Suprapubic skin (tissue), 4 donors: ENCODE results near the gene PPP1R13B. TPM values are rescaled to one million over a fixed set of nuclear protein-coding genes. Genes with fewer than 3 reads are reported as not detected.

Experiments
- DNase-seq, 2 donors: peaks; one replicate each; pipeline ENCODE4 v3.0.0-alpha.2; 2019; ENCODE audit warnings: low spot score in 2 of 2
- H3K27ac ChIP-seq: fragments of 200-600 bp; sonication (generic); one replicate; pipeline ENCODE4 v1.5.1; 2019
- H3K27me3 ChIP-seq: fragments of 200-600 bp; sonication (generic); one replicate; pipeline ENCODE4 v1.5.1; 2019
- H3K36me3 ChIP-seq: fragments of 200-600 bp; sonication (generic); one replicate; pipeline ENCODE4 v1.5.1; 2019
- H3K4me1 ChIP-seq: fragments of 200-600 bp; sonication (generic); one replicate; pipeline ENCODE4 v1.5.1; 2019
- H3K4me3 ChIP-seq: fragments of 200-600 bp; sonication (generic); one replicate; pipeline ENCODE4 v1.5.1; 2019; ENCODE audit warnings: mild to moderate bottlenecking
- H3K9me3 ChIP-seq: fragments of 200-600 bp; sonication (generic); one replicate; pipeline ENCODE4 v1.5.1; 2019
- CTCF ChIP-seq, 2 donors: fragments of 200-600 bp in 1 of 2; fragments of 450-650 bp in 1 of 2; sonication (generic) in 1 of 2; IDR thresholded peaks; one replicate each; pipeline ENCODE4 v1.5.1; 2016 to 2019; ENCODE audit warnings: antibody characterized with exemption in 2 of 2, mild to moderate bottlenecking in 1 of 2, moderate library complexity in 1 of 2
- EP300 ChIP-seq: sonication (generic); formaldehyde crosslinking; IDR thresholded peaks from one replicate; pipeline ENCODE4 v1.6.1; 2017; ENCODE audit warnings: antibody characterized with exemption
- POLR2A ChIP-seq, 2 donors: fragments of 450-650 bp; IDR thresholded peaks; one replicate each; pipeline ENCODE4 v1.6.1; 2017; ENCODE audit warnings: antibody characterized with exemption in 2 of 2, mild to moderate bottlenecking in 2 of 2, moderate library complexity in 2 of 2
- POLR2AphosphoS5 ChIP-seq, 3 donors: sonication (generic); formaldehyde crosslinking; IDR thresholded peaks; one replicate each; pipeline ENCODE4 v1.6.1; 2017; ENCODE audit warnings: antibody characterized with exemption in 3 of 3
- WGBS: methylation state at CpG from one replicate; pipeline ENCODE4 v1.1.5; 2018; 5-methylcytosine and 5-hydroxymethylcytosine counted together
- total RNA-seq, 4 donors: library from RNA; depleted of rRNA; stranded (reverse); fragments of >200 nt; gene quantifications; one replicate each; pipeline ENCODE4 v1.1.0, GENCODE V29; 2016

PPP1R13B gene
- total RNA-seq, 4 donors from 2014 or later: 21.7 to 51.6 (median 36.4) TPM

- H3K36me3 ChIP-seq: no peaks in the 10 kb centered on the region
- WGBS: 96% methylated on average over 9 of the region's 10 CpGs
- H3K4me3 ChIP-seq: no peak overlapping the region
- no peak for DNase-seq
- TF ChIP-seq POLR2AphosphoS5 (IDR thresholded peaks at IDR 0.05) (no peak), EP300 (no peak), CTCF (IDR thresholded peaks at IDR 0.05) (no peak), POLR2A (IDR thresholded peaks at IDR 0.05) (no peak)
- H3K27ac ChIP-seq: no peak overlapping the region
- no peaks in the 10 kb centered on the region for H3K9me3 ChIP-seq
- H3K4me1 ChIP-seq: peaks cover 22% of the 10 kb centered on the region
- H3K27me3 ChIP-seq: no peaks in the 10 kb centered on the region
These were observed 40.3 kb upstream of the PPP1R13B start for GRCh38 chr14:103887557-103888115.

DNA sequence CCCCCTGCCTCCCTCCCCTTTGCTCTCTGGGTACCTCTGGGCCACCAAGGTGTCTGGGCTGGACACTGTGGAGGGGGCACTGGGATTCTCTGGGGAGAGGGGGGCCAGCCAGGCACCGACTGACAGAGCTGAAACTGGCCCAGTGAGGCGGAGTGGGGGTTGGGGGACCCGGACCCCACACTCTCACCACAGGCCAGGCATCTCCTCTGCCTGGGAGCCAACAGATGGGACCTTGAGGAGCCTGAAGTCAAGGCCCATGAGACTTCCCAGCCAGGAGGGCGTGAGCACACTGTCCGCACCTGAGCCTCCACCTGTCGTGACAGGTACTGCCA lies 39.8 kb upstream of the PPP1R13B start:
- no peak for DNase-seq
- TF ChIP-seq POLR2AphosphoS5 (IDR thresholded peaks at IDR 0.05) (no peak), POLR2A (IDR thresholded peaks at IDR 0.05) (no peak), CTCF (IDR thresholded peaks at IDR 0.05) (no peak), EP300 (no peak)
- no peaks in the 10 kb centered on the region for H3K9me3 ChIP-seq
- H3K4me1 ChIP-seq: peaks cover 27% of the 10 kb centered on the region
- no peaks in the 10 kb centered on the region for H3K36me3 ChIP-seq
- no peak overlapping the region for H3K4me3 ChIP-seq
- H3K27me3 ChIP-seq: no peaks in the 10 kb centered on the region
- no peak overlapping the region for H3K27ac ChIP-seq
- no CpG with 5 or more reads among the region's 6 CpGs for WGBS

GRCh38 chr14:103886304-103887169 lies 39.2 kb upstream of the PPP1R13B start:
- 67% methylated on average over 18 of the region's 27 CpGs for WGBS
- H3K27me3 ChIP-seq: no peaks in the 10 kb centered on the region
- peaks cover 33% of the 10 kb centered on the region for H3K4me1 ChIP-seq
- no peak overlapping the region for H3K27ac ChIP-seq
- DNase-seq: no peak
- no peaks in the 10 kb centered on the region for H3K36me3 ChIP-seq
- no peaks in the 10 kb centered on the region for H3K9me3 ChIP-seq
- TF ChIP-seq POLR2AphosphoS5 (IDR thresholded peaks at IDR 0.05) (no peak), CTCF (IDR thresholded peaks at IDR 0.05) (no peak), POLR2A (IDR thresholded peaks at IDR 0.05) (no peak), EP300 (no peak)
- H3K4me3 ChIP-seq: no peak overlapping the region

DNA sequence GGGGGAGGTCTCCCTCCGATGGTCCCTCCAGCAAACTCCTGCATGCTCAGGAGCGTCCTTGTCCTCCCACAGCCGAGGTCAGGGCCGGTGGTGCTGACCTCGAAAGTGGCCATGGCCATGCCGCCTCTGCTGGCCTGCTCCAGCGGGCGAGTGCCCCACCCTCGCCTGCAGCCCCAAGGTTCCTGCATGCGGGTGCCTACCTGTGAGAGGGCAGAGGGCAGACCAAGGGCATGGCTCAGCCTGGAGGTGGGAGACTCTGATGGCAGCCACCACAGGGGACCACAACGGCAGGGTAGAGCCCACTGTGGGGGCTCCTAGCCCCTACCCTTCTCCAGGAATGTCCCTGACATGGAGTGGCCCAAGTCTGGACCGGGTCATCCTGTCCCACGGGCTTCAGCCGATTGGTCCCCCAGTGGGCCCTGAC lies 38.1 kb upstream of the PPP1R13B start:
- no peak overlapping the region for H3K27ac ChIP-seq
- H3K36me3 ChIP-seq: no peaks in the 10 kb centered on the region
- 93% methylated on average over 5 of the region's 14 CpGs for WGBS
- no peak for DNase-seq
- H3K27me3 ChIP-seq: no peaks in the 10 kb centered on the region
- no peak overlapping the region for H3K4me3 ChIP-seq
- peaks cover 38% of the 10 kb centered on the region for H3K4me1 ChIP-seq
- H3K9me3 ChIP-seq: no peaks in the 10 kb centered on the region
- no peak for TF ChIP-seq POLR2AphosphoS5 (IDR thresholded peaks at IDR 0.05)
- TF ChIP-seq EP300: no peak
- TF ChIP-seq CTCF (IDR thresholded peaks at IDR 0.05): no peak

DNA sequence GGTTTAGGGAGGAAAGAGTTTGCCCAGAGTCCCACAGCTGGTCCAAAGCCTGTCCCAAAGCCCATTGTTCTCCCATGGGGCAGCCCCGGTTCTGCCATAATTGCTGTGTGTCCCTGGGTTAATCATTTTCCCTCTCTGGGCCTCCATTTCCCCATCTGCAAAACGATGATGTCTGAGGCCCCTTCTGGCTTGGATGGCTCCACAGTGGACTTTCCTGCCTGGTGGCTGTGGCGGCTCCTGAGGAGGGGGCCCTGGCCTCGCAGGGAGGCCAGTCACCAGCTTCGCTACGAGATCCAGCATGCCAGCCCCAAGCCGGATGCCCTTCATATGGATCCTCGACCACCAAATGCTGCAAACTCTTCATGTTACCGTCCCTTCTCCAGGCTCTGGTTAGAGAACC lies 37.5 kb upstream of the PPP1R13B start:
- H3K27ac ChIP-seq: no peak overlapping the region
- no peak overlapping the region for H3K4me3 ChIP-seq
- no peaks in the 10 kb centered on the region for H3K27me3 ChIP-seq
- peaks cover 42% of the 10 kb centered on the region for H3K4me1 ChIP-seq
- no peak for TF ChIP-seq POLR2A (IDR thresholded peaks at IDR 0.05)
- TF ChIP-seq EP300: no peak
- no peak for TF ChIP-seq POLR2AphosphoS5 (IDR thresholded peaks at IDR 0.05)
- no peak for TF ChIP-seq CTCF (IDR thresholded peaks at IDR 0.05)
- H3K9me3 ChIP-seq: no peaks in the 10 kb centered on the region
- no peaks in the 10 kb centered on the region for H3K36me3 ChIP-seq
- WGBS: 96% methylated on average over 3 of the region's 9 CpGs
- DNase-seq: no peak
